HL-60 (cell line): ENCODE data around the gene UBIAD1.

Source experiments
- CTCF ChIP-seq: IDR thresholded peaks from one replicate; pipeline ENCODE4 v1.5.1; 2011; ENCODE audit warnings: low read length, control low read depth, inconsistent platforms; ENCODE audit not compliant: insufficient read depth
- POLR2AphosphoS5 ChIP-seq: IDR thresholded peaks from 2 replicates; pipeline ENCODE4 v1.6.1; 2012; ENCODE audit warnings: low read depth

DNA sequence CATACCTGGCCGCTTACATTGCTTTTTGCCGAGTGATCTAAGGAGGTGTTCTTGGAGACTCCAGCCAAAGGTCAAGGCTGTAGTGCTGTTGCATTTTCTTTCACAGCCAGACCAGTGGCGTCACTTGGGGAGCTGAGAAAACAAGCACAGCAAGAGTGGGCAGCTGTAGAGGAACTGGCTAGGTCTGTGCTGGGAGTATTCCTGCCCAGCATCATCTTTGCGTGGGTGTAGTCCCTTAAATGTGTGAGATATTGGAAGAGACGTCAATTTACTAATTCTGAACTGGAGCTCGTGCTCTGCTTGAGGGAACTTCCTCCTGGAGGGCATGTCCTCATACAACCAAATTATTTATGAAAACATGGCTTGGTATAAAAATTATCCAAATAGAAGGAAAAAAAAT lies 10.2 kb downstream of the UBIAD1 start:
- TF ChIP-seq CTCF (no peak), POLR2AphosphoS5 (no peak)
